GM12801 (cell line): Measurements from ENCODE around the gene FAM124A.

Experiments
- CTCF ChIP-seq: IDR thresholded peaks from one replicate; pipeline ENCODE4 v1.5.1; 2011; ENCODE audit warnings: control low read depth; ENCODE audit not compliant: insufficient read length; ENCODE audit errors: extremely low read depth

FAM124A gene

GRCh38 chr13:51249255-51249654, 27.1 kb downstream of the FAM124A start:
- TF ChIP-seq CTCF: no peak

GRCh38 chr13:51249770-51250741, 27.9 kb downstream of the FAM124A start:
- no peak for TF ChIP-seq CTCF

GRCh38 chr13:51251480-51251879, 29.3 kb downstream of the FAM124A start:
- TF ChIP-seq CTCF: no peak

- no peak for TF ChIP-seq CTCF
Measured at GRCh38 chr13:51252954-51253532, 30.8 kb downstream of the FAM124A start.

GRCh38 chr13:51255556-51255955, 33.4 kb downstream of the FAM124A start:
- TF ChIP-seq CTCF: no peak

- TF ChIP-seq CTCF: no peak
Measured at GRCh38 chr13:51257187-51257586, 35.0 kb downstream of the FAM124A start.

- TF ChIP-seq CTCF: no peak
Measured at GRCh38 chr13:51258612-51259548, 36.7 kb downstream of the FAM124A start.
